GM19328 (cell line): ENCODE results near the gene GRIN2C.
"Not testable (repeated sequence)": the region's sequence is repeated elsewhere in the genome, so short reads cannot be mapped to it uniquely, and the experiment has no call there.

ENCODE experiments used
- ATAC-seq: cut with Tn5 transposase; IDR thresholded peaks from one replicate; pipeline ENCODE4 v1.9.1; 2021; ENCODE audit warnings: mild to moderate bottlenecking, moderate library complexity; ENCODE audit not compliant: unreplicated experiment

Gene GRIN2C

DNA sequence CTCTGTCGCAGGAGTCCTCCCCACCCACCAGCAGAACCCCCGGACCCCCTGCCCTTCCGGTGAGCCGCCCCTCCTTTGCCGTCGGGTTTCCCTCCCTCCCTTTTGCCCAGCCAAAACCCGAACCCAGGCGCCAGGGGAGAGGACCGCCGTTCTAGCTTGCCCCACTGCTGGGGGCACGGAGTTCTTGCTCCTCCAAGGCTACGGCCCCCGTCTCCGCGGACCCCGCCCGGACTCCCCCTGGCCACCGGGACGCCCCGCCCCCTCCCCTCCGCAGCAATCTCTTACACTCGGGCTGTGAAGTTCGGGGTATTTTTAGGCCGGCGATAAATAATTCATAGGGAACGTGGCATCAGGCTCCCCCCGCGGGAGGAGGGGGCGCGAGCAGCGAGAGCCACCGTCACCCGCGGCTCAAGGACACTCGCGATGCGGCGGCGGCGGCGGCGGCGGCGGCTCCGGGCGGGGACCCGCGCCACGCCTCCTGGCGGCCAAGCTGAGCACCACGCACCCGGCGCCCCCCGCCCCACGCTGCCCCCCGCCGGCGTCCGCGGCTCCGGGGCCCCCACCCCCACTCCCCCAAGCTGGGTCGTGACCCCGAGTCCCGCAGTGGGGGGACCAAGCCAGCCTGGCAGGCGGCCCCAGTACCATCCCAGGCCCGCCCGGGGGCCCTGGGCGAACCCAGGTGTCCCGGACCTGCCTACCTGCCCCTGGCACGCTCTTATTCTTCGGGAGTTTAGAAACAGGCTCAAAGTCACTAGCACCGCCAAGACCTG, at the start of gene GRIN2C:
Gene GRIN2C, minus strand, starts transcription at position 427 of the 770 bp plus-strand sequence. CDS start 4,793 bp downstream, outside the sequence.
- no peak for ATAC-seq

DNA sequence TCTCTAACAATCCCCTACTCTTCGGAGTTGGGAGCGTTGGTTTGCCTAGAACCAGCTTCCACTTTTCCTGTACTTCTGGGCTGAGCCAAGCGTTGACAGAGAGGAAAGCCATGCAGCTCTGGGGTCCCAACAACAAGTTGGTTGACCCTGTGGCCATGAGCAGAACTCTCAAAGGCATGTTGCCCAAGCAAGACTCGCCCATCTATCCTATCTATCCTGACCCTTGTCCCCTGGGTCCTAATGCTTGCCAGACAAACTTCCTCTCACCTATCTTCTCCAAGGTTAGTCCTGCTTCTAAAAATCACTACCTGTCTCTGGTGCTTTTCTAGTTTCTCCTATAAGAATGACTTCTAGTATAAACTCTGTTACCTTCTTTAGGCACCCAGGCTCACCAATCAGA, 49.4 kb upstream of the GRIN2C start:
- ATAC-seq = not testable (repeated sequence)

DNA sequence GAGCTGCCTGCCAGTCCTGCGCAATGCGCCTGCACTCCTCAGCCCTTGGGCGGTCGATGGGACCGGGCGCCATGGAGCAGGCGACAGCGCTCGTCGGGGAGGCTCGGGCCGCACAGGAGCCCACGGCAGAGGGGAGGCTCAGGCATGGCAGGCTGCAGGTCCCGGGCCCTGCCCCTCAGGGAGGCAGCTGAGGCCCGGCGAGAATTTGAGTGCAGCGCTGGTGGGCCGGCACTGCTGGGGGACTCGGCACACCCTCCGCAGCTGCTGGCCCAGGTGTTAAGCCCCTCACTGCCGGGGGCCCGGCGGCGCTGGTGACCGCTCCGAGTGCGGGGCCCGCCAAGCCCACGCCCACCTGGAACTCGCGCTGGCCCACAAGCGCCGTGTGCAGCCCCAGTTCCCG, 47.3 kb upstream of the GRIN2C start:
- ATAC-seq = no peak

DNA sequence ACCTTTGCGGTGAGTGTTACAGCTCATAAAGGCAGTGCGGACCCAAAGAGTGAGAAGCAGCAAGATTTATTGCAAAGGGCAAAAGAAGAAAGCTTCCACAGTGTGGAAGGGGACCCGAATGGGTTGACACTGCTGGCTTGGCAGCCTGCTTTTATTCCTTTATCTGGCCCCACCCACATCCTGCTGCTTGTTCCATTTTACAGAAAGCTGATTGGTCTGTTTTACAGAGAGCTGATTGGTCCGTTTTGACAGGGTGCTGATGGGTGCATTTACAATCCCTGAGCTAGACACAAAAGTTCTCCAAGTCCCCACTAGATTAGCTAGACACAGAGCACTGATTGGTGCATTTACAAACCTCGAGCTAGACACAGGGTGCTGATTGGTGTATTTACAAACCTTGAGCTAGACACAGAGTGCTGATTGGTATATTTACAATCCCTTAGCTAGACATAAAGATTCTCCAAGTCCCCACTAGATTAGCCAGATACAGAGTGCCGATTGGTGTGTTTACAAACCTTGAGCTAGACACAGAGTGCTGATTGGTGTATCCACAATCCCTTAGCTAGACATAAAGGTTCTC, 46.6 kb upstream of the GRIN2C start:
- not testable (repeated sequence) for ATAC-seq

DNA sequence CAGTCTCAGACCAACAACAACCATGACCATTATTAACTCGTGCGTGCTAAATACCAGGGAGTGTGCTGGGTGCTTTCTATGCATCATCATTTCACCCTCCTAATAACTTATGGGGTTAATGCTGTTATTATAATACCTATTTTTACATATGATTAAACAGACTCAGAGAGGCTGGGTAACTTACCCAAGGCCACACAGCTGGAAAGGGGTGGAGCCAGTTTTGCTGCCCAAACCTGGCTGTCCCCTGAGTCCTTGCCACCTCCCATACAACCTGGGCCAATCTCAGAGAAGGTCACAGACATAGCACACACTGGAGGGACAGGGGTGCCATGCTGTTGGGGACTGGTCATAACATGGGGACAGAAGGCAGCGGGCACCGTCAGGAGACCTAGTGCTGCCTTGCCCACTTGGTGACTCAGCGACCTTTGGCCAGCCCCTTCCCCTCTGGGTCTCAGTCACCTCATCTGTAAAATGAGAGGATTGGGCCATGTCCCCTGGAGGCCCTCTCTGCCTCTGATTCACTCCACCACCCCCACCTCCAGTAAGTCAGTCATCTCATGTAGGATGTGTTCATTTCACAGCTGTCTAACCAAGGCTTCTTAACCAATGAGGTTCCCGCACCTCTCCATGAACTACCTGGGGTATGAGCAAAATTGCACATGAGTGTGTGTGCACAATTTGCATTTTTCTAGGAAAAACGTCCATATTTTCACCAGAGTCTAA, 45.2 kb upstream of the GRIN2C start:
- no peak for ATAC-seq

DNA sequence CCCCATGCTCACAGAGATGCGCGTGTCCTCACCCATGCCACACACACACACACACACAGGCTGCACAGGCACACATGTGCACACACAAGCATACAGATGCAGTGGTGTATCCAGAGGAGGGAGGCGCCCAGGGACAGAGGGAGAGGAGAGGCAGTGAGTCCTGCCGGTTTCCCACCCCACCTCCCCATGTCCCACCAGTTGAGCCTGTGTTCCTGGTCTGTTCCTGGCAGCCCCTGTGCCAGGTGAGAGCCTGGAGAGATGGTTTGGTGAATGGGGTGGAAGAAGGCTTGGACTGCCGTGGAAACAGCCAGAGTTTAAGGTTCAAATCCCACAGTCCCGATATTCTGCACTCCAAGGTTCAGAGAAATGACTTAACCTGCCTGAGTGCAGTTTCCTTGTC, 44.0 kb upstream of the GRIN2C start:
- ATAC-seq = no peak

DNA sequence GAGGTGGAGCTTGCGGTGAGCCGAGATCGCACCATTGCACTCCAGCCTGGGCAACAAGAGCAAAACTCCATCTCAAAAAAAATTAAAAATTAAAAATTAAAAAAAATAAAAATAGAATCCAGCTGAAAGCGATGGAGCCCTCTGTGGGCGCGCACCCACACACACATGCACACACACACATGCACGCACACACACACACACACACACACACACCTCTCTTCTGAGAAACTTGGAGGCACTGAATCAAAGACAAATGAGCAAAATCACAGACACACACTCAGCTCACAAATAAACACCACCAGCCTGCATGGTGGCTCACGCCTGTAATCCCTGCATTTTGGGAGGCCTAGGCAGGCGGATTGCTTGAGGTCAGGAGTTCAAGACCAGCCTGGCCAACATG, 43.3 kb upstream of the GRIN2C start:
- ATAC-seq = no peak

DNA sequence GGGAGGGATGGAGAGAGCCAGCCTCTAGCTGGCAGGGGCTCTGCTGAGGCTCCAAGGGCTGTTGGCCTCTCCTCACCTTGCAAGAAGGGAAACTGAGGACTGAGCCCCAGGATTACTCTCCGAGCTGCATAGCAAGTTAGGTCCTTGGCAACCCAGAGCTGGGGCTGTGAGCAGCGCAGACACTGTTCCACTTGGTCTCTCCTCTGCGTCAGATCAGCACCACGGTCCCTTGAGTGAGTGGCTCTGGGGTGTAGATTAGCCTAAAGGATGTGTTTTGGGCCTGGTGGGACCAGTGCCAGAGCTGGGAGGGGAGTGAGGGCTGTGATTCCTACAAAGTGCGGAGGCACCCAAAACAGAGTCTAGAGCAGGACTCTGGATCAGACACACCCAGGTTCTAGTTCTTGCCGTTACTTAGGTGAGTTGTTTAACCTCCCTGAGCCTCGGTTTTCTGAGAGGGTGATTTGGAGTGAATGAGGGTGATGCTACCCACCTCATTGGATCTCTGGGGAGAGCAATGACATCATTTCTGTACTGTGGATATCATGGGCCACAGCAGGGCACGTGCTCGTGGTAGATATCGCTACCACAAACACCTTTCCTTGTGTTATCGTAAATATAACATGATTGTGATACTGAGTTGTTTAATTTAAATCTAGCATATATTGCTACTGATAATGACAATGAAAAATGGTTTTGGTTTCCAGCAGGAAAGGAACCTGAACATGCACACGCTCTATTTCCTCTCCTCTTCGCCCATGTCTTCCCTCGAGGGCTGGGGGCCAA, 41.9 kb upstream of the GRIN2C start:
- ATAC-seq = no peak

DNA sequence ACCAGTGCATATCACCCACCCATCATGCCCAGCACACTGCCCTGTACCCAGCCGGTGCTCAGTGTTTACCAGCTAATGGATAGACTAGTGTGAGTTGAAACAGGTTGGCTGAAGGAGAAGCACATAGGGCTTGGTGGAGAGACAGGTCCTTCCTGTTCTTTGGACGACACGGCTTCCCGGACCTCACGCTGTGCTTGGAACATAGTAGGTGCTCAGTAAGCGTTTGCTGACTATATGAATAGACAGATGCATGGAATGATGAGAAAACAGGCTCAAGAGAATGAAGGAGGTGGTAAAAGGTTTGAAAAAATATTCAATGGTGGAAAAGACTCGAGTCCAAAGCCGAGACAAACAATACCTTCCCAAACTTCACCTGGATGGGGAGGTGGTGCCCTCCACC, 40.5 kb upstream of the GRIN2C start:
- ATAC-seq = no peak

DNA sequence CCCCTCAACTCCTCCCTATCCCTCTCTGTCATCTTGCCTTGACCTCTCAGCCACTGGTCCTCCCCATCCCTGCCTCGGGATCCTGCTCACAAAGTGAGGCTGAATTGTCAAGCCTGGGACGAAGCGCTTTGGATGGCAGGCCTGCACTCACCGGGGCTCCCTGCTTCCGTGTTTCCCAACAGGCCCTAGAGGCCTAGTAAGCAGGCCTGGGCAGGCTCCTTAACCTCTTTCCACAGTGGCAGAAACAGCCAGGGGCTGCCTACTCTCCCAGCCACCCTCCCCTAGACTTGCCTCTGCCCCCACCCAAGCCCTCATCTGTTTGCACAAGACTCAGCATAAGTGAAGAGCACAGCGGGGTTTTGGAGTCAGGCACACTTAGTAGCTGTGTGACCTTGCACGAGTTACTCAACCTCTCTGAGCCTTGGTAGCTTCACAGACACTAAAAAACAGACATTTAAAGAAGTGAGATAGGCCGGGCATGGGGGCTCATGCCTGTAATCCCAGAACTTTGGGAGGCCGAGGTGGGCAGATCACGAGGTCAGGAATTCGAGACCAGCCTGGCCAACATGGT, 38.8 kb upstream of the GRIN2C start:
- ATAC-seq = no peak

DNA sequence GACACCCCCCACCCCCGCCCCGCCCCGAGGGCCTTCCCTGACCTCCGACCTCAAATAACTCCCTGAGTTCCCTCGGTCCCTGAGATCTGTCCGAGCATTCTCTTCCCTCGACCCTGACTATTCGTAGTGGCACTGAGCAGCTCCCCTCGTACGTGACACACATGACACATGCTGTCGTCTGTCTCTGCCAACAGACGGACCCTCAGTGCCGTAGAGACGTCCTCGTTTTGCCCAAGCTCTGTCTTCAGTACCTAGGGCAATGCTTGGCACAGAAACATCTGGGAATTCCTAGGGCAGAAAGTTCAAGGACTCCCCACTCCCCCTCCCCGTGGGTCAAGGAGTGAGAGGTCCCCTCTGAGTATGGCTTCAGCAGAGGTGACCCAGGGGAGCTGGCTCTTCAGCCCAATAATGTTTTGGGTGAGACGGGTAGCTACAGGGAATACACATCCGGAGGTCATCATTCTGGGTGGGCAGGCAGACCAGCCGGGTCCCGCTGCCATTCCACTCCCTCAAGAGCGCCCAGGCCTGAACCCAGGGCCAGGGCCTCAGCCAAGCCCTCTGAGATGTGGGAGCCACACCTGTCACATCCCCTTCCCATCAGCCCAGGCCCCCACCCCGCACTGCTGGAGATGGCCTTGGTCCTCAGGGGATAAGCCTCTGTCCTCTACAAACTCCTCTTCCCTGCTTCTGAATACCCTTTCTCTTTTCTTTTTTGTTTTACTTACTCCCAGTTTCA, 34.4 kb upstream of the GRIN2C start:
- no peak for ATAC-seq

DNA sequence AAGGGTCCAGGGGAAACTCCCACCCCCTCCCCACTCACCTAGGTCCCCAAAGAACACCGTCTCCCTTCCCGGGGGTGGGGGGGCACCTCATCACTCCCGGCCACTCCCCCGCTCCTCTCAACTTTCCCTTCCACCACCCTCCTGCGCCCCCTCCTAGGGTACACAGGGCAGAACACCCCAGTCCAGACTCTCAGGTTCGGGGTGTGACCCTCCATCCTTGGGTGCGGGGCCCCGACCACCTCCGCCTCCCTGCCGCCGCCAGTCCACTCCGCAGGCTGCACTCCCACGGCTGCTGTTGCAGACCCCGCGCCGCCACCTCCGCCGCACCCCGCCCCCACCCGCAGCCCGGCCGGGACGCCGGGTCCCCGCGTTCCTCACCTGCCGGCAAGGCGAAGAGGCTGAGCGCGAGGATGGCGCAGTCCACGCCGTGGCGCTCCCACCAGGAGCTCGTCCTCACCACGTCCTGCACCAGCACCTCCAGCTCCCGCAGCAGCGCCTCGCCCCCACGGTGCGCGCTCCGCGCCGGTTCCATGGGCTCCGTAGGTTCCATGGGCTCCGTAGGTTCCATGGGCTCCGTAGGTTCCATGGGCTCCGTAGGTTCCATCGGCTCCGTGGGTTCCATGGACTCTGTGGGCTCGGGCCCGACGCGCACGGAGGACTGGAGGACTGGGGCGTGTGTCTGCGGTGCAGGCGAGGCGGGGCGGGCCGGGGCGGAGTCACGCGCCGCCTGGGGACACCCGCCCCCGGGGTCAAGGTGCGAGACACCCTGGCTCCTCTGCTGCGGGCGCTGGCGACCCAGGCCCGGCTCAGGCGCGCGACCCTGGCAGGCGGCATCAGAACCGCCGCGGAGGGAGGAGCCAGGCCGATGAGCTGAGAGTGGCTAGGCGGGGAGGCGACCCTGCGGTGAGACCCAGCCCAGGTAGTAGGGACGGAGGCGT, 33.6 kb upstream of the GRIN2C start, which contains the start of gene FADS6:
Gene FADS6, minus strand, starts transcription at position 660 of the 938 bp plus-strand sequence. Its CDS starts 38 bp downstream, at position 622.
- ATAC-seq = no peak

DNA sequence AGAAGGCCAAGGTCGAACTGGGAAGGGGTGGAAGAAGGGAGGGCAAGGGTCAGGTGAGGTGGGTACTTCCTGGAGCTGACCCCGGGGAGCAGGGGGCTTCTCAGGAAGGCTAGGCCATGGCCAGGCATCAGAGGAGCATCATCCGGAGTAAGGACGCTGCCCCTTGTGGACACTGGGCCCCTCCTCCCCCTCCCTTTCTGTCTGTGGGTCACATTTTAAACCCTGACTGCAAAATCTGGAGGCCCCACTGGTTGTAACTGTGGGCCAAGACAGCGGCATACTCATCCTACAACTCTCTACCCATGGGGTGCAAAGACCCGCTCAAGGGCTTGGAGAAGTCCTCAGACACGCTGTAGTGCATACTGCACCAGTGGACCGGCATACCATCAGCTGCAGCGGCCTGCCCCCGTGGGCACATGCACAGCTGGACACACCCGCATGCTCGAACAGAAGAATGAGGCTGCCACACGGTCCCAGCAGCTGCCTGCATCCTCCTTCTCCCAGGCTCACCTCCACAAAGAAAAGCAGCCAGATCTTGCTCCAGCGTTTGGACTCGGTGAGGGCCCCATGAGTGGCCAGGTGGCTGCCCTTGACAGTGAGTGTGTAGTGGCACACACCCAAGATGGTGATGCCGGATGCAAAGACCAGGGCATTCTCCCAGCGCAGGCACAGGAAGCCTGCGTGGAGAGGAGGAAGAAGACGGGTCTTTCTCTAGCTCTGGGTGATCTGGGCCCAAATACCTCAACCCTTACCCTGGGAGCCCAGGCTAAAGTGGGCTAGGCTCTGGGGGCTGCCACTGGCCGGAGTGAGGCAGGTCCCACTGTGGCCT, 32.5 kb upstream of the GRIN2C start:
- no peak for ATAC-seq

DNA sequence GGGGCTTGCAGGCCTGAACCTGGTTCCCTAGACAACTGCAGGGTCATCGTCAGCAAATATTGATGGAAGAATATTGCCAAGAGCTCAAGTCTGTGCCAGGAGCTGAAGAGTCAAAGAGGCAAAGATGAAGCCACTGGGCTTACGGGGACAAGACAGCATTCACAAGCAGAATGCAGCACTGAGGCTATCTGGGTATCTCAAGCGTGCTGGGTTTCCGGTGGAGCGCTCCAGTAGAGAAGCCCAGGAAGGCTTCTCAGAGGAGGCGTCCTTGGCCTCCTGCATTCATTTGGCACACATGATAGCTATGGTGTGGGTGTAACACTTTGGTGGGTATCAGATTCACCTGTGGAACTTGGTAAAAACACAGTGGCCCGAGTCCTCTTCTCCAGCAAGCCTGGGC, 30.9 kb upstream of the GRIN2C start:
- no peak for ATAC-seq

DNA sequence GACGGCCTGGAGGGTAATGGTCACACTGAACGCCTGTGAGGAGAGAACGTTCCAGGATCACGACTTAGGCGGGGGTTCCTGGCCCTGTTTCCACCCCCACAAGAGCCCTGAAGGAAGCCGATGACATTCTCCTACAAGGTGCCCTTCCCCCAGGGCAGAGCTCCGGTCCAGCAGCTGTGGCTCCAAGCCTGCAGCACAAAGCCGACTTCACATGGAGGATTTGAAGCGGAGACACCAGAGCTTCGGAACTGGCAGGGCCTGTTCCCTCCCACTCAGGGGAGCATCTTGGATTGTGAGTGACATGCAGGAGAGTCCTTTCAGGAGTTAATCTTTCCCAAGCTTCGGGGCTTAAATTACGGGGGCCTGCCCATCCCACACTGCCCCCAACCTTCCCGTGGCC, 28.8 kb upstream of the GRIN2C start:
- ATAC-seq = no peak

DNA sequence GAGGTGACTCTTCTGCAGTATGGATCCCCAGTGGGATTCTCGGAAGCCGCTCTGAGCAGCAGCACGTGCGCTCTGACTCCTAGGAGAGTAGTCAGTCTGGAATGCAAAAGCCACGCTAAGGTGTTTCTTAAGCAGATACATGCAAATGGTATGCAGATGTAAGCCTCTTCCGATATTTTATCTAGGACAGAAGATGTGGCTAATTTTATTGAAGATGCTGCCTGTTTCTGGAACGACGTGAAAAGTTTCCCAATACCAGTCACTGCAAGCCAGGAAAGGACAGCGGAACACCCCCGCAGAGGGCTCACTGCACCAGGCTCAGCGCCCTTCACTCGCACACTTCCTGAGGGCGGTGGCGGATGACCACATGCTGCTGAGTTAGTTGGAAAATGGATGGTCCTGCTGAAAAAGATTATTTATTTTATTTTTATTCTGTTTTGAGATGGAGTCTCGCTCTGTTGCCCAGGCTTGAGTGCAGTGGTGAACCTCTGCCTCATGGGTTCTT, 23.6 kb upstream of the GRIN2C start:
- ATAC-seq = no peak

DNA sequence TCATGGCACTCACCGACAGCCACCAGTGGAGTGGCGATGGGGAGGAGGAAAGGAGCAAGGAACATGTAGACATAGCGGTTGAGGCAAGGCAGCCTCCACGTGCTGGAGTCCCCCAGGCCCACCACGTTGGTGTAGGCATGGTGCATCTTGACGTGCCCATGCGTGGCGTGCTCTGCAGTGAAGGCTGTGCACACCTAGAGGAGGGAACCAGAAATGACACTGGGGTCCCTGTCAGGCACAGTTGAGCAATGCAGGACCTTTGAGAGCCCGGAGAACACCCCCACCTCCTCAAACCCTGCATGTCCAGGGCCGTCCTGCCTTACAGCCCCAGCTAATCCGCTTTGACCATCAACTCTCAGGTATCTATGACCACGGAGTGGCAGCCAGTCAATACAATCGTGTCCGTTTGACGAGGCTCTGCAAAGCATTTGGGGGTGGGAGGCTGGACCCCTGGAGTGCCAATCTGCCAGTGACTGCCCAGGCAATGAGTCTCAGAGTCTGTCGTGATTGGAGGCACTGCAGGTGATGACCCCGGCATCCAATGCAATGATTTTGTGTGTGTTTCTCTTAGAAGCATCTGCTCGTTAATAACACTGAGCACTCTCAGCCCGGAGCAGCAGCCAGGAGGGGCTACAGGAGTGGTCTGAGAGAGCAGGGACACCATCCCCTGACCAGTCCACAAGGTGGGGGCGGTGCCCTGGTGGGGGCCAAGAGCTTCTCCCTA, 23.0 kb upstream of the GRIN2C start:
- no peak for ATAC-seq
